CD14-positive monocyte (primary cell): ENCODE results near the gene PGD. TPM values are rescaled to one million over a fixed set of nuclear protein-coding genes. Genes with fewer than 3 reads are reported as not detected.

Experiments used
- DNase-seq, 3 donors: peaks; one replicate each; pipeline ENCODE4 v3.0.0-alpha.2; 2011 to 2022
- H2AFZ ChIP-seq: 2 replicates; pipeline ENCODE4 v1.6.0; 2012; ENCODE audit warnings: mild to moderate bottlenecking, low read depth, low read length, inconsistent platforms; ENCODE audit not compliant: insufficient read depth, poor library complexity, severe bottlenecking
- H3K27ac ChIP-seq, 2 donors: 1 replicate in 1 of 2; 2 replicates in 1 of 2; pipeline ENCODE4 v1.5.1; 2012 to 2013; ENCODE audit warnings: low read length in 2 of 2, control low read depth in 1 of 2, inconsistent platforms in 1 of 2, low read depth in 1 of 2, mild to moderate bottlenecking in 1 of 2
- H3K27me3 ChIP-seq, 2 donors: one replicate each; pipeline versions ENCODE4 v1.6.0 to v1.6.1; 2011 to 2013; ENCODE audit warnings: low read length in 2 of 2; ENCODE audit not compliant: control insufficient read depth in 2 of 2, insufficient read depth in 2 of 2
- H3K36me3 ChIP-seq, 2 donors: replicated peaks in 1 of 2; 1 replicate in 1 of 2; 2 replicates in 1 of 2; pipeline versions ENCODE4 v1.5.1 to v1.6.1; 2012 to 2013; ENCODE audit warnings: low read length in 2 of 2, control low read depth in 1 of 2, inconsistent platforms in 1 of 2, mild to moderate bottlenecking in 1 of 2; ENCODE audit not compliant: insufficient read depth in 2 of 2, control insufficient read depth in 1 of 2
- H3K4me1 ChIP-seq, 2 donors: 1 replicate in 1 of 2; 2 replicates in 1 of 2; pipeline versions ENCODE4 v1.5.1 to v1.6.1; 2012 to 2013; ENCODE audit warnings: low read length in 2 of 2, control low read depth in 1 of 2, inconsistent platforms in 1 of 2, mild to moderate bottlenecking in 1 of 2, moderate library complexity in 1 of 2; ENCODE audit not compliant: insufficient read depth in 2 of 2, control insufficient read depth in 1 of 2
- H3K4me2 ChIP-seq: replicated peaks from 2 replicates; pipeline ENCODE3; 2012; ENCODE audit warnings: low read length, moderate library complexity, mild to moderate bottlenecking; ENCODE audit not compliant: poor library complexity, severe bottlenecking; ENCODE audit errors: extremely low read depth
- H3K4me3 ChIP-seq, 3 experiments: fragments of 200-600 bp in 1 of 3; sonication (generic) in 1 of 3; replicated peaks in 1 of 3; 1 replicate in 2 of 3; 2 replicates in 1 of 3; pipeline ENCODE4 v1.5.1; 2011 to 2013; ENCODE audit warnings: low read length in 3 of 3, mild to moderate bottlenecking in 3 of 3, control low read depth in 2 of 3, low read depth in 2 of 3, inconsistent platforms in 1 of 3, moderate library complexity in 1 of 3
- H3K79me2 ChIP-seq: 2 replicates; pipeline ENCODE4 v1.6.0; 2012; ENCODE audit warnings: mild to moderate bottlenecking, control low read depth, inconsistent platforms, low read length, moderate library complexity; ENCODE audit not compliant: insufficient read depth
- H3K9ac ChIP-seq: 2 replicates; pipeline ENCODE4 v1.6.0; 2017; ENCODE audit warnings: low read length, mild to moderate bottlenecking; ENCODE audit not compliant: insufficient read depth, poor library complexity, severe bottlenecking
- H3K9me3 ChIP-seq, 2 donors: replicated peaks in 1 of 2; 1 replicate in 1 of 2; 2 replicates in 1 of 2; pipeline versions ENCODE4 v1.5.1 to v1.6.1; 2012 to 2013; ENCODE audit warnings: low read length in 2 of 2, control low read depth in 1 of 2; ENCODE audit not compliant: control insufficient read depth in 1 of 2, insufficient read depth in 1 of 2
- H4K20me1 ChIP-seq: 2 replicates; pipeline ENCODE4 v1.6.0; 2012; ENCODE audit warnings: mild to moderate bottlenecking, low read length, control low read depth, moderate library complexity; ENCODE audit not compliant: insufficient read depth
- H3K27ac Mint-ChIP-seq, 7 donors: one replicate each; pipeline ENCODE4 v1.8.0; 2020; ENCODE audit warnings: mild to moderate bottlenecking in 7 of 7, mixed read lengths in 7 of 7, moderate library complexity in 6 of 7, inconsistent platforms in 2 of 7
- H3K27me3 Mint-ChIP-seq, 3 donors: one replicate each; pipeline ENCODE4 v1.8.0; 2021 to 2022; ENCODE audit warnings: low read depth in 3 of 3, mild to moderate bottlenecking in 3 of 3, mixed read lengths in 3 of 3, moderate library complexity in 3 of 3, inconsistent platforms in 1 of 3
- H3K36me3 Mint-ChIP-seq, 2 donors: one replicate each; pipeline ENCODE4 v1.8.0; 2020; ENCODE audit warnings: mixed read lengths in 2 of 2, inconsistent platforms in 1 of 2, mild to moderate bottlenecking in 1 of 2
- H3K4me1 Mint-ChIP-seq: one replicate; pipeline ENCODE4 v1.8.0; 2020; ENCODE audit warnings: mild to moderate bottlenecking, mixed read lengths
- H3K4me3 Mint-ChIP-seq, 2 donors: one replicate each; pipeline ENCODE4 v1.8.0; 2020; ENCODE audit warnings: mild to moderate bottlenecking in 2 of 2, mixed read lengths in 2 of 2, moderate library complexity in 1 of 2
- H3K9me3 Mint-ChIP-seq, 7 donors: one replicate each; pipeline ENCODE4 v1.8.0; 2020 to 2022; ENCODE audit warnings: mixed read lengths in 7 of 7, mild to moderate bottlenecking in 6 of 7, moderate library complexity in 6 of 7, inconsistent platforms in 2 of 7
- WGBS: methylation state at CpG from one replicate; pipeline ENCODE4 v1.1.5; 2013; ENCODE audit warnings: missing lambda C conversion rate; ENCODE audit not compliant: insufficient coverage; 5-methylcytosine and 5-hydroxymethylcytosine counted together
- intact Hi-C, 2 donors: fragments of 100-400 bp; cut with micrococcal nuclease; formaldehyde crosslinking; loops; one replicate each; pipeline versions ENCODE4 v1.15.0 to v1.15.1; 2023
- polyA plus RNA-seq, 3 donors: library from polyadenylated mRNA; depleted of rRNA in 1 of 3; unstranded in 2 of 3; stranded (reverse) in 1 of 3; fragments of 300-500 nt in 2 of 3; fragments of >200 nt in 1 of 3; fragmentation: Illumina TruSeq in 2 of 3; gene quantifications; 1 replicate in 2 of 3; 2 replicates in 1 of 3; pipeline ENCODE4 v1.2.3, GENCODE V29; 2012 to 2021
- TF ChIP-seq, protein P1 (sequence below): fragments of 200-600 bp; IDR thresholded peaks from one replicate; pipeline ENCODE4 v1.8.0; 2022; ENCODE audit warnings: antibody characterized with exemption, mild to moderate bottlenecking

Gene PGD
- polyA plus RNA-seq, 3 donors = 173 to 509 (median 471) TPM

DNA sequence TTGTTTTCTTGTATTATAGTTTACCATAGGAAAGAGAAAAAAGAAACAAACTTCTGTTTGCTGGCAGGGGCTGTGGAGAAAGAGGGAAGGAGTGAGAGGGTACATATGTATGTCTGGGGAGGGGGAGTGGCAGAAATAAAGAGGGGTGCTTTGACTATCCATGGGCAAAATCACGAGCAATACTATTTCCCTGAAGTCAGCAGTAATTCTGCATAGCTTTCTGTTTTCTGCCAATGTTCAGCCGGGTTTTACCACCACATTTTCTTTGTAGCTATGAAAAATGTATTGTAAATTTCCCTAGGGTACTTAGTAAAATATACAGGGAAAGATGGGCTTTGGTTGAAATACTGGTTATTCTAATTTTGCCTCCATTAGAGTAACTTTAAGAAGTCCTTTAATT, 45.2 kb upstream of the PGD start:
- Histone ChIP-seq H3K9ac (no peak overlapping the region), H2AFZ (no peak overlapping the region), H3K79me2 (no peaks in the 10 kb centered on the region), H3K36me3 (peaks cover 29 to 69% of the 10 kb centered on the region in 2 donors), H3K27me3 (no peaks in the 10 kb centered on the region), H3K4me2 (no peak overlapping the region), H4K20me1 (no peaks in the 10 kb centered on the region), H3K9me3 (no peaks in the 10 kb centered on the region), H3K4me3 (no peak overlapping the region), H3K27ac (no peak overlapping the region), H3K4me1 (no peaks in the 10 kb centered on the region)
- Mint-ChIP-seq H3K36me3 (peaks cover 47 to 54% of the 10 kb centered on the region in 2 donors), H3K9me3 (no peaks in the 10 kb centered on the region), H3K27me3 (peaks cover 0 to 3% (median 0%) of the 10 kb centered on the region in 3 donors), H3K4me3 (no peak overlapping the region), H3K4me1 (no peaks in the 10 kb centered on the region), H3K27ac (peak overlapping the region in 1 of 7 donors; percentile 37)
- DNase-seq = no peak
- WGBS = 100% methylated on average over 2 of the region's 2 CpGs
- intact Hi-C loops = no loop called here
- TF ChIP-seq, protein P1, sequence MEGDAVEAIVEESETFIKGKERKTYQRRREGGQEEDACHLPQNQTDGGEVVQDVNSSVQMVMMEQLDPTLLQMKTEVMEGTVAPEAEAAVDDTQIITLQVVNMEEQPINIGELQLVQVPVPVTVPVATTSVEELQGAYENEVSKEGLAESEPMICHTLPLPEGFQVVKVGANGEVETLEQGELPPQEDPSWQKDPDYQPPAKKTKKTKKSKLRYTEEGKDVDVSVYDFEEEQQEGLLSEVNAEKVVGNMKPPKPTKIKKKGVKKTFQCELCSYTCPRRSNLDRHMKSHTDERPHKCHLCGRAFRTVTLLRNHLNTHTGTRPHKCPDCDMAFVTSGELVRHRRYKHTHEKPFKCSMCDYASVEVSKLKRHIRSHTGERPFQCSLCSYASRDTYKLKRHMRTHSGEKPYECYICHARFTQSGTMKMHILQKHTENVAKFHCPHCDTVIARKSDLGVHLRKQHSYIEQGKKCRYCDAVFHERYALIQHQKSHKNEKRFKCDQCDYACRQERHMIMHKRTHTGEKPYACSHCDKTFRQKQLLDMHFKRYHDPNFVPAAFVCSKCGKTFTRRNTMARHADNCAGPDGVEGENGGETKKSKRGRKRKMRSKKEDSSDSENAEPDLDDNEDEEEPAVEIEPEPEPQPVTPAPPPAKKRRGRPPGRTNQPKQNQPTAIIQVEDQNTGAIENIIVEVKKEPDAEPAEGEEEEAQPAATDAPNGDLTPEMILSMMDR = no peak

DNA sequence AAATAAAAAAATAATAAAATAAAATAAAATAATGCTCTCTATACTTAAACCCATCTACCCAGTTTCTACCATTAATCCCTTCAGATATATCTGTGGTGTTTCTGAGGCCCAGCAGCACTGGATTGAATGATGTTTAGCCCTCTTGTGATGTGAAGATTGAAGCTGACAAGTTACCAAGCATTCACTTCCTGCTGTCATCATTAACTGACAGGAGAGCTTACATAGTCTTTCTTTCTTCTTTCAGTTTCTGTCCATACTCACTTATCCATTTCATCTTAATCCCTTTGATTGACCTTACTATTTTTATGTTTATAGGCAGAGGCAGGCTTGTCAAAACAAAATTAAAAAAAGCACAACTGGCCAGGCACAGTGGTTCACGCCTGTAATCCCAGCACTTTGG, 38.8 kb upstream of the PGD start:
- peak overlapping the region in 1 of 7 donors; percentile 61 for H3K27ac Mint-ChIP-seq
- intact Hi-C loops = no loop called here

More for the DNA sequence above, 38.8 kb upstream of the PGD start:
- no peaks in the 10 kb centered on the region for H3K27me3 ChIP-seq
- H3K4me3 ChIP-seq = no peak overlapping the region
- no peak overlapping the region for H3K27ac ChIP-seq
- no peaks in the 10 kb centered on the region for H3K79me2 ChIP-seq
- peaks cover 29 to 59% of the 10 kb centered on the region in 2 donors for H3K36me3 ChIP-seq
- H3K4me2 ChIP-seq = no peak overlapping the region
- no CpG with 5 or more reads among the region's 1 CpG for WGBS
- Mint-ChIP-seq H3K9me3 (no peaks in the 10 kb centered on the region), H3K4me1 (peaks cover 3% of the 10 kb centered on the region), H3K4me3 (no peak overlapping the region), H3K36me3 (peaks cover 34 to 39% of the 10 kb centered on the region in 2 donors), H3K27me3 (peaks cover 0 to 1% (median 0%) of the 10 kb centered on the region in 3 donors)
- H3K9me3 ChIP-seq = no peaks in the 10 kb centered on the region
- H3K9ac ChIP-seq = no peak overlapping the region
- no peaks in the 10 kb centered on the region for H4K20me1 ChIP-seq
- DNase-seq = no peak
- TF ChIP-seq, protein P1 = no peak
- H3K4me1 ChIP-seq = no peaks in the 10 kb centered on the region
- no peak overlapping the region for H2AFZ ChIP-seq
